HG02759 (cell line): Measurements from ENCODE around the gene C4BPA.

Experiments
- ATAC-seq: cut with Tn5 transposase; IDR thresholded peaks from one replicate; pipeline ENCODE4 v1.9.1; 2021; ENCODE audit warnings: mild to moderate bottlenecking, moderate library complexity; ENCODE audit not compliant: unreplicated experiment

C4BPA gene

GRCh38 chr1:207112616-207113296 lies 8.7 kb downstream of the C4BPA start:
- no peak for ATAC-seq

DNA sequence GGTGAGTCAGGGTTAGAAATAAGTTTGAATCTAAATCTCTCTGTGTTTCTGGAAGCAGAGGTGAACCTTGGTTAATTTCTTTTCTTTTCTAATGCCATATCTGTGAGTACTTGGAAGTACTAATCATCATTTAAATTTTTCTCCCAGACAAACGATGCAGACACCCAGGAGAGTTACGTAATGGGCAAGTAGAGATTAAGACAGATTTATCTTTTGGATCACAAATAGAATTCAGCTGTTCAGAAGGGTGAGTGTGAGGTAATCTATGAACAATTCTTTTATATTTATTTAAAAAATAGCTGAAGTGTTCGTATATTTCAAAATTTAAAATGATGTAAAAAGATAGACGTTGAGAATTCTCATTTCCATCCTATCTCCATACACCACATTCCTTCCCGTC lies 11.2 kb downstream of the C4BPA start:
- ATAC-seq: no peak

- no peak for ATAC-seq
Observed at GRCh38 chr1:207124389-207124788, 20.4 kb downstream of the C4BPA start.

- ATAC-seq: no peak
Observed at GRCh38 chr1:207128336-207128921, 24.4 kb downstream of the C4BPA start.

DNA sequence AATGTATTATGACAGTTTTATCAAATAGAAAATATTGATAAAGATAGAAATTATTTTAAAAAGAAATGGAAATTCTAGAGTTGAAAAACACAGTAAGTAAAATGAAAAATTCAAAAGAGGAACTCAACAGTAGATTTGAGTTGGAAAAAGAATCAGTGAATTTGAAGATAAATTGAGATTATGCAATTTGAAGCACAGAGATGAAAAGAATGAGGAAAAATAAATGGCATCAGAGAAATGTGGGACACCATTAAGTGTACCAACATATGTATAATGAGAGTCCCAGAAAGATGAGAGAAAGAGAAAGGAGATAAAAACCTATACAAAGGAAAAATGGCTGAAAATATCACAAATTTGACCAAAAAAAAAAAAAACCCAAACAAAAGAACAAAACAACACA lies 25.0 kb downstream of the C4BPA start:
- no peak for ATAC-seq

- no peak for ATAC-seq
Observed at GRCh38 chr1:207130252-207131036, 26.4 kb downstream of the C4BPA start.

- ATAC-seq: no peak
Observed at GRCh38 chr1:207131163-207131562, 27.1 kb downstream of the C4BPA start.

- no peak for ATAC-seq
Observed at GRCh38 chr1:207134581-207134980, 30.5 kb downstream of the C4BPA start.

DNA sequence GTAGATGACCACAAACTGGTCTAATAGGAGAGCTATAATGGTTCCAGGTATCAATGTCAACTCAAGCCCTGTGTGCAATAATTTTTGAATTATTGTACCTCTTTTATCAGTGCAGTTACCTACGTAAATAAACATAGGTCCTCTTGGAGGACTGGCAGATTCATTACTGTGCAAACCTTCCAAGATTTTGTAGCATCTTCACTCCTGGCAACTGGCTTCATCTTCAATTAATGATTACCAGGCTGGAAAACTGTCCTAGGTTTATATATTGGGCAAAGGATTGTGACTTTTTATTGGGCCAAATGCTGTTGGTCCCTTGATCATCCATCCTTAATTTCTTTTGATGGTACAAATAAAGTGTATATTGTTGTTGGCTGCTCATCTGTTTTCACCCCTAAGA lies 35.6 kb downstream of the C4BPA start:
- ATAC-seq: no peak

- ATAC-seq: no peak
Observed at GRCh38 chr1:207140536-207140935, 36.5 kb downstream of the C4BPA start.

GRCh38 chr1:207145401-207146058 lies 41.5 kb downstream of the C4BPA start:
- no peak for ATAC-seq

DNA sequence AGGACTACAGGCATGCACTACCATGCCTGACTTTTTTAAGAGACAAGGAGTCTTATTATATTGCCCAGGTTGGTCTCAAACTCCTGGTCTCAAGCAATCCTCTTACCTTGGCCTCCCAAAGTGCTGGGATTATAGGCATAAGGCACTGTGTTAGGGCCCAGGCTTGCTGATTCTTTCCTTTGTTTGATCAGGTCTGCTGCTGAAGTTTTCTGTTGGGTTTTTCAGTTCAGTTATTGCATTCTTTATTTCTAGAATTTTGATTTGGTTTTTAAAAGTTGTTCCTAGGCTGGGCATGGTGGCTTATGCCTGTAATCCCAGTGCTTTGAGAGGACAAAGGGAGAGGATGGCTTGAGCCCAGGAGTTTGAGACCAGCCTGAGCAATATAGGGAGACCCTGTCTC lies 47.9 kb downstream of the C4BPA start:
- ATAC-seq: no peak

- ATAC-seq: no peak
Observed at GRCh38 chr1:207152792-207153468, 48.9 kb downstream of the C4BPA start.

- ATAC-seq: no peak
Observed at GRCh38 chr1:207155028-207155427, 51.0 kb downstream of the C4BPA start.

- no peak for ATAC-seq
Observed at GRCh38 chr1:207156095-207156494, 52.1 kb downstream of the C4BPA start.

DNA sequence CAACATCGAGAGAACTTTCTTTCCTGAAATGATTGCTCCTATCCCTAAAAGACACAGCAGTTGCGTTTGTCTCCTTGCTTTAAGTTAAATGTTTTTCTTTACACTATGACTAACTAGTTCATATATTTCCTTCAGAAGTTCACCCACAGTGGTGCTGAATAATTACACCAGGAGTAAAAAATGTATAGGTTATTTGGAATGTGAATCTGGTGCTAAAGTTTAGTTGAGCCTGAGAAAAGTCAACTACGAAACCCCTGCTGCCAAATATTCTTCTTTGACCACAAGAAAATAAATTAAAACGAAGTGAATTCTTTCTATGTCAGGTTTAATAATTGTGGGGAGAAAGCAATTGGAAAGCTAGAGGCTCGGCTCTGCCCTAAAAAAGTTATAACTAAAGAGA lies 52.8 kb downstream of the C4BPA start:
- ATAC-seq: no peak

- no peak for ATAC-seq
Observed at GRCh38 chr1:207164086-207164485, 60.1 kb downstream of the C4BPA start.

DNA sequence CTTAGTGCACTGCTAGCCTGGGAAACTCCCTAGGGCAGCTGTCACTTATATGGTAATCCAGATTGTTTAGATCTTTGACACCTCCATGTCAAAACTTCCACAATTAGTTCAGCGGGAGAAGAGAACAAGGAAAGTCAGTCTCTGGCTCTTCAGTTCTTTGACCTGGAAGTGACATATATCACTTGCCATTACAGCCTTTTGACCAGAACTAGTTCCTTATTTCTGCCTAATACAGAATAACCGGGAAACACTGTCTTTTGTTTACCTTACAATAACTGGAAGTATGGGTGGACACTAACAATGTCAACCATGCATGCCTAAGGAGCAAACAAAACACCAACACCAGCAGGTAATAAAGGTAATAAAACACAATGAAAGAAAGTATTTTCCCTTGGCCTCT lies 68.3 kb downstream of the C4BPA start:
- ATAC-seq: no peak

DNA sequence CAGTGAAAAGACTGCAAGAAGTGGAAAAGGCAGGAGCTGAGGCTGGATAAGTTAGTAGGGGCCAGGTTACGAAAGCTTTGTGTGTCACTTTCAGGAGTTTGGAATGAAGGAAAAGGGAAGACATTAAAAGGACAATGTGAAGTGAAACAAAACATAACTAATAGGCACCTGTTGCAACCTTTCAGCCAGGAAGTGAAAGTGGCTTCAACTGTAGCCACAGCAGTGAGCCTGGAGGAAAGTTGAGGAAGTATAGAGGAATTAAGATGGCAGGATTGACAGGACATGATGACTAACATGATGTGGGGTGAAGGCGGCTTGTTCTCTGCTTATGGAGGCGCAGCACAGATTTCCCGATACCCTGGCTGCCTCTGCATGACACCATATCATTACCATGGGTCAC lies 68.9 kb downstream of the C4BPA start:
- no peak for ATAC-seq

DNA sequence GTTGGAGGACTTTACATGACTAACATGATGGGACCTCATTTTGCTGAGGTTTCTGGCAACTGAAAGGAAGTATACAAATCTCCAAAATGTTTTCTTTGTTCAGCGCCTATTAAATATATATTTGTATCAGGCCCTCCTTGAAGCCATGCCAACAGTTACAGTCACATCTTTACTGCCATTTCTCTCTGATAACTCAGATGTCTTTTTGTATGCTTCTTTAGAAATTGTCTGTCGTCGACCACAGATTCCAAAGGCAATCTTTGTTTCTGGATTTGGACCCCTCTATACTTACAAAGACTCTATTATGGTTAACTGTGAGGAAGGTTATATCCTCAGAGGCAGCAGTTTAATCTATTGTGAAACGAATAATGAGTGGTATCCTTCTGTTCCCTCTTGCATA lies 69.4 kb downstream of the C4BPA start:
- ATAC-seq: no peak

- no peak for ATAC-seq
Observed at GRCh38 chr1:207174913-207175312, 70.9 kb downstream of the C4BPA start.
